Stimulated activated CD4-positive, alpha-beta T cell treated with anti-CD3 and anti-CD28 coated beads, Interleukin-12 subunit alpha, Interleukin-12 subunit beta, amount 100 ng/mL, for 24 hours (primary cell): Measurements from ENCODE around the gene NDUFAF8.

Source experiments
- DNase-seq, 2 experiments: peaks; one replicate each; pipeline ENCODE4 v3.0.0-alpha.2; 2020; ENCODE audit warnings: low read depth in 2 of 2

NDUFAF8 gene

GRCh38 chr17:81200695-81201580 is 38.2 kb upstream of the NDUFAF8 start:
- peak in 1 of 2 experiments; percentile 16 for DNase-seq

GRCh38 chr17:81202318-81202717 is 36.8 kb upstream of the NDUFAF8 start:
- no peak for DNase-seq

GRCh38 chr17:81203136-81203535 is 36.0 kb upstream of the NDUFAF8 start:
- DNase-seq, result no peak

- DNase-seq, result no peak
These were observed 34.5 kb upstream of the NDUFAF8 start for GRCh38 chr17:81204578-81204977.

GRCh38 chr17:81206166-81206565 is 33.0 kb upstream of the NDUFAF8 start:
- DNase-seq, result no peak

- no peak for DNase-seq
These were observed 32.5 kb upstream of the NDUFAF8 start for GRCh38 chr17:81206657-81207056.

GRCh38 chr17:81207610-81208581 is 31.2 kb upstream of the NDUFAF8 start:
- no peak for DNase-seq

GRCh38 chr17:81208651-81209050 is 30.5 kb upstream of the NDUFAF8 start:
- DNase-seq, result no peak

- DNase-seq, result no peak
These were observed 30.0 kb upstream of the NDUFAF8 start for GRCh38 chr17:81209141-81209540.

GRCh38 chr17:81210466-81210865 is 28.7 kb upstream of the NDUFAF8 start:
- no peak for DNase-seq

- no peak for DNase-seq
These were observed 28.2 kb upstream of the NDUFAF8 start for GRCh38 chr17:81210868-81211267.

GRCh38 chr17:81212365-81212764 is 26.8 kb upstream of the NDUFAF8 start:
- no peak for DNase-seq

GRCh38 chr17:81213978-81214377 is 25.1 kb upstream of the NDUFAF8 start:
- no peak for DNase-seq

GRCh38 chr17:81217491-81217890 is 21.6 kb upstream of the NDUFAF8 start:
- DNase-seq, result no peak

- no peak for DNase-seq
These were observed 20.7 kb upstream of the NDUFAF8 start for GRCh38 chr17:81218459-81218858.

GRCh38 chr17:81218991-81219390 is 20.1 kb upstream of the NDUFAF8 start:
- DNase-seq, result no peak

GRCh38 chr17:81219476-81220180 is 19.5 kb upstream of the NDUFAF8 start:
- no peak for DNase-seq

GRCh38 chr17:81221371-81221841 is 17.7 kb upstream of the NDUFAF8 start:
- no peak for DNase-seq

GRCh38 chr17:81221842-81222619 is 17.1 kb upstream of the NDUFAF8 start:
- no peak for DNase-seq

GRCh38 chr17:81222620-81222905 is 16.6 kb upstream of the NDUFAF8 start:
- no peak for DNase-seq
